MM.1S (cell line): ENCODE results near the gene BLCAP.

Experiments
- DNase-seq: peaks from one replicate; pipeline ENCODE4 v3.0.0-alpha.2; 2015
- H2AFZ ChIP-seq: fragments of 300-600 bp; sonication (generic); 2 replicates; pipeline ENCODE4 v1.6.0; 2016; ENCODE audit warnings: antibody characterized with exemption, low read length
- H3F3A ChIP-seq: fragments of 300-600 bp; sonication (generic); 2 replicates; pipeline ENCODE4 v1.6.1; 2016; ENCODE audit warnings: mild to moderate bottlenecking, antibody characterized with exemption, low read length, moderate library complexity, mixed read lengths; ENCODE audit not compliant: insufficient read depth
- H3K27ac ChIP-seq: fragments of 300-600 bp; sonication (generic); 2 replicates; pipeline ENCODE4 v1.5.1; 2016; ENCODE audit warnings: mild to moderate bottlenecking, low read length
- H3K27me3 ChIP-seq: fragments of 300-600 bp; sonication (generic); replicated peaks from 2 replicates; pipeline ENCODE4 v1.6.0; 2016; ENCODE audit warnings: low read length; ENCODE audit not compliant: insufficient read depth
- H3K36me3 ChIP-seq: fragments of 300-600 bp; sonication (generic); replicated peaks from 2 replicates; pipeline ENCODE4 v1.6.1; 2016; ENCODE audit warnings: mild to moderate bottlenecking, low read length, mixed read lengths; ENCODE audit not compliant: insufficient read depth
- H3K4me1 ChIP-seq: fragments of 300-600 bp; sonication (generic); 2 replicates; pipeline ENCODE4 v1.6.1; 2016; ENCODE audit warnings: low read length, mixed read lengths
- H3K4me2 ChIP-seq: fragments of 300-600 bp; sonication (generic); 2 replicates; pipeline ENCODE4 v1.6.0; 2016; ENCODE audit warnings: low read depth, low read length
- H3K4me3 ChIP-seq: fragments of 300-600 bp; sonication (generic); 2 replicates; pipeline ENCODE4 v1.5.1; 2016; ENCODE audit warnings: low read length, mixed read lengths
- H3K79me2 ChIP-seq: fragments of 300-600 bp; sonication (generic); 2 replicates; pipeline ENCODE4 v1.6.1; 2016; ENCODE audit warnings: mixed run types, low read length, mixed read lengths
- H3K9ac ChIP-seq: fragments of 300-600 bp; sonication (generic); 2 replicates; pipeline ENCODE4 v1.6.1; 2016; ENCODE audit warnings: low read length, mixed read lengths
- H3K9me2 ChIP-seq: fragments of 300-600 bp; sonication (generic); replicated peaks from 2 replicates; pipeline ENCODE4 v1.6.1; 2016; ENCODE audit warnings: mild to moderate bottlenecking, low read length, mixed read lengths; ENCODE audit not compliant: insufficient read depth
- H3K9me3 ChIP-seq: fragments of 300-600 bp; sonication (generic); replicated peaks from 2 replicates; pipeline ENCODE4 v1.6.1; 2016; ENCODE audit warnings: mild to moderate bottlenecking, low read length, mixed read lengths; ENCODE audit not compliant: insufficient read depth
- H4K20me1 ChIP-seq: fragments of 300-600 bp; sonication (generic); 2 replicates; pipeline ENCODE4 v1.6.1; 2016; ENCODE audit warnings: mild to moderate bottlenecking, low read length, moderate library complexity, mixed read lengths; ENCODE audit not compliant: insufficient read depth
- EZH2 ChIP-seq: fragments of 300-600 bp; sonication (generic); optimal IDR thresholded peaks from 2 replicates; pipeline ENCODE3; 2017; ENCODE audit warnings: low read depth, mild to moderate bottlenecking, antibody characterized with exemption, low read length, mixed read lengths
- EZH2phosphoT487 ChIP-seq: fragments of 300-600 bp; sonication (generic); IDR thresholded peaks from 2 replicates; pipeline ENCODE4 v1.6.1; 2018; ENCODE audit warnings: antibody characterized with exemption, low read length
- TF ChIP-seq, protein P1 (sequence below): fragments of 300-600 bp; sonication (generic); IDR thresholded peaks from 2 replicates; pipeline ENCODE4 v1.5.1; 2016; ENCODE audit warnings: antibody characterized with exemption, low read length, mixed read lengths

The BLCAP gene

GRCh38 chr20:37559312-37560027 lies 31.8 kb upstream of the BLCAP start:
- peaks cover 8% of the 10 kb centered on the region for H3K27me3 ChIP-seq
- DNase-seq, result no peak
- no peaks in the 10 kb centered on the region for H3K79me2 ChIP-seq
- no peaks in the 10 kb centered on the region for H3K36me3 ChIP-seq
- no peaks in the 10 kb centered on the region for H3K9me3 ChIP-seq
- no peaks in the 10 kb centered on the region for H3K9me2 ChIP-seq
- H4K20me1 ChIP-seq, result no peaks in the 10 kb centered on the region
- H3K4me1 ChIP-seq, result no peaks in the 10 kb centered on the region
- H3F3A ChIP-seq, result no peaks in the 10 kb centered on the region
- no peak overlapping the region for H3K9ac ChIP-seq
- H2AFZ ChIP-seq, result no peak overlapping the region
- no peak overlapping the region for H3K4me2 ChIP-seq
- H3K4me3 ChIP-seq, result no peak overlapping the region
- TF ChIP-seq EZH2phosphoT487, result no peak
- no peak for TF ChIP-seq EZH2
- TF ChIP-seq, protein P1, sequence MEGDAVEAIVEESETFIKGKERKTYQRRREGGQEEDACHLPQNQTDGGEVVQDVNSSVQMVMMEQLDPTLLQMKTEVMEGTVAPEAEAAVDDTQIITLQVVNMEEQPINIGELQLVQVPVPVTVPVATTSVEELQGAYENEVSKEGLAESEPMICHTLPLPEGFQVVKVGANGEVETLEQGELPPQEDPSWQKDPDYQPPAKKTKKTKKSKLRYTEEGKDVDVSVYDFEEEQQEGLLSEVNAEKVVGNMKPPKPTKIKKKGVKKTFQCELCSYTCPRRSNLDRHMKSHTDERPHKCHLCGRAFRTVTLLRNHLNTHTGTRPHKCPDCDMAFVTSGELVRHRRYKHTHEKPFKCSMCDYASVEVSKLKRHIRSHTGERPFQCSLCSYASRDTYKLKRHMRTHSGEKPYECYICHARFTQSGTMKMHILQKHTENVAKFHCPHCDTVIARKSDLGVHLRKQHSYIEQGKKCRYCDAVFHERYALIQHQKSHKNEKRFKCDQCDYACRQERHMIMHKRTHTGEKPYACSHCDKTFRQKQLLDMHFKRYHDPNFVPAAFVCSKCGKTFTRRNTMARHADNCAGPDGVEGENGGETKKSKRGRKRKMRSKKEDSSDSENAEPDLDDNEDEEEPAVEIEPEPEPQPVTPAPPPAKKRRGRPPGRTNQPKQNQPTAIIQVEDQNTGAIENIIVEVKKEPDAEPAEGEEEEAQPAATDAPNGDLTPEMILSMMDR, result no peak
- no peak overlapping the region for H3K27ac ChIP-seq

GRCh38 chr20:37558779-37559178 lies 31.1 kb upstream of the BLCAP start:
- H3K27ac ChIP-seq, result no peak overlapping the region
- no peaks in the 10 kb centered on the region for H3K36me3 ChIP-seq
- TF ChIP-seq EZH2 (no peak), EZH2phosphoT487 (no peak)
- TF ChIP-seq, protein P1, result no peak
- no peaks in the 10 kb centered on the region for H3K4me1 ChIP-seq
- DNase-seq, result no peak
- no peak overlapping the region for H3K4me3 ChIP-seq
- H3K9ac ChIP-seq, result no peak overlapping the region
- H3F3A ChIP-seq, result no peaks in the 10 kb centered on the region
- H3K79me2 ChIP-seq, result no peaks in the 10 kb centered on the region
- no peak overlapping the region for H3K4me2 ChIP-seq
- peaks cover 3% of the 10 kb centered on the region for H3K27me3 ChIP-seq
- H3K9me2 ChIP-seq, result no peaks in the 10 kb centered on the region
- no peak overlapping the region for H2AFZ ChIP-seq
- no peaks in the 10 kb centered on the region for H4K20me1 ChIP-seq
- no peaks in the 10 kb centered on the region for H3K9me3 ChIP-seq

DNA sequence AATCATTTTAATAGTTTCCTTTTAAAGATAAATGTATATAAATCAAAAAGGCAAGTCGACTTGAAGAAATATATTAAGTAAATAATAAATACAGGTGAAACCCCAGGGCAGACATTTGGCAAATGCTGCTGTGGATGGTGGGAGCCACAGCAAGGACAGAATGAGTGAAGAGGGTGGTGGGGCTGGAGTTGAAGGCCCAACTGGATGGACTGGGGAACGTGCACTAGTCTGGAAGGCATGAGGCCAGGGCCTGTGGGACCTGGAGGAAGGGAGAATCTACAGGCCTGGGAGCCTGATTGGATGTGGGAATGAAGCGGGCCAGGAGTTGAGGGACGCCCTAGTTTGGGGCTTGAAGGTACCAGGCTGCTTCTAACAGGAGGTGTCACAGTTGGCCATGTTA lies 30.6 kb upstream of the BLCAP start:
- TF ChIP-seq EZH2 (no peak), EZH2phosphoT487 (no peak)
- TF ChIP-seq, protein P1, result no peak
- Histone ChIP-seq H3K9ac (no peak overlapping the region), H3K4me3 (no peak overlapping the region), H3K27me3 (no peaks in the 10 kb centered on the region), H3K9me2 (no peaks in the 10 kb centered on the region), H3K4me2 (no peak overlapping the region), H3K4me1 (no peaks in the 10 kb centered on the region), H3K36me3 (no peaks in the 10 kb centered on the region), H3F3A (no peaks in the 10 kb centered on the region), H2AFZ (no peak overlapping the region), H3K27ac (no peak overlapping the region), H3K9me3 (no peaks in the 10 kb centered on the region), H3K79me2 (no peaks in the 10 kb centered on the region), H4K20me1 (no peaks in the 10 kb centered on the region)
- no peak for DNase-seq
